ENCODE data around the gene AURKB.
"Not testable (repeated sequence)": the region's sequence is repeated elsewhere in the genome, so short reads cannot be mapped to it uniquely, and the experiment has no call there.

Gene AURKB

DNA sequence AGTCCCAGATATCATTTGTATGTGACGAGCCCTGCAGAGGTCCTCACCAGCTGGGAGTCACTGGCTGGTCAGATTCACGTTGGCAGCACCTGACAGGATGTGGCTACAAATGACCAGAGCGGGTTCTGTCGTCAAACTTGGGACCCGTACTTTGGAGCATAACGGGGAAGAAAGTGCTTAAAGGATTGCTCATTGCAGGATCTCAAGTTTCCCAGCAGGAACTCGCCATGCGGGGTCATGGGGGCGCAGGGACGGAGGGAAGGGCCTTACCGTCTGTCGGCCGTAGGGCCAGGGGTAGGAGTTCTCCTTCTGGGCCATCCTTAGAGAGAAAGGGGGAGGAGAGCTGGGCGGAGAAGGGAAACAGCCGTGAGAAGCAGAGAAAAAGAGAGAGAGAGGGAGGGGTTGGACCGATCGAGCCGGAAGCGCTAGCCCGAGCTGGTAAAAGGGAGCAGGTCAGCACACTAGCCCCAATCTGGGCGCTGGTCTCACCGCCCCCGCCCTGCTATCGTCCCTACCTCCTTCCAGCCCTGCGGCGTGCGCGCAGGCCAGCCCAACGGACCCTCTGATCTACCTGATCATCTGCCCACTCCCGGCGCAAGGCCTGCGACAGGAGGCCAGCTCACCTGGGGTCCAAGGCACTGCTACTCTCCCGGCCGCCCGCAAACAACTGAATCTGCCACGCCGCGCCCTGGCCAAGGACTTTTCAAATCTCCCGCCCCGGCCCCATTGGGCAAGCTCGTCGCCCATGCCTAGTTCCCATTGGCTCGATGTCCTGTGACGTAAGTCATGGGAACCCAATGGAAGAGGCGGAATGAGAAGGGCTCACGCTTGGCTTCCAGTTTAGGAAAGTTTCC lies at the start of gene AURKB:
Gene AURKB, minus strand, starts transcription at position 669 of the 854 bp plus-strand sequence. Its CDS starts 351 bp downstream, at position 318.
- DNase-seq (ENCODE audit: low spot score): peak; percentile 91

- no peak for DNase-seq (ENCODE audit: low spot score)
Measured at GRCh38 chr17:8257801-8258200, 47.4 kb upstream of the AURKB start.

DNA sequence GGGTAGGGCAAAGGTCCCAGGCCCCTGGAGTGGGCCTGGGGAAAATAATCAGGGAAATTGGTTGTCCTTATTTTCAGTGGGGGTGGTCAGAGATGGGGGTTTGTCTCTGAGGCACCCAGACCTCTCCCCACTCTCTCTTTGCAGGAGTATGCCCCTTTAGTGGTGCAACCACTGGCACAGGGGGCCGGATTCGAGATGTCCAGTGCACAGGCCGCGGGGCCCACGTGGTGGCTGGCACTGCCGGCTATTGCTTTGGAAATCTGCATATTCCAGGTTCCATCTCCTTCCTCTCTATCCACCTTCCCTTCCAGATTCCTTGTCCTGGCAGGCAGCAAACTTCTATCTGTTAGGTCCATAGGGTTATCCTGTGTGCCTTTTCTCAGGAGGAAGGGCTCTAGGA lies 46.3 kb upstream of the AURKB start:
- no peak for DNase-seq (ENCODE audit: low spot score)

GRCh38 chr17:8256291-8256690 lies 45.9 kb upstream of the AURKB start:
- DNase-seq (ENCODE audit: low spot score): no peak

- DNase-seq (ENCODE audit: low spot score): no peak
Measured at GRCh38 chr17:8255499-8255898, 45.1 kb upstream of the AURKB start.

DNA sequence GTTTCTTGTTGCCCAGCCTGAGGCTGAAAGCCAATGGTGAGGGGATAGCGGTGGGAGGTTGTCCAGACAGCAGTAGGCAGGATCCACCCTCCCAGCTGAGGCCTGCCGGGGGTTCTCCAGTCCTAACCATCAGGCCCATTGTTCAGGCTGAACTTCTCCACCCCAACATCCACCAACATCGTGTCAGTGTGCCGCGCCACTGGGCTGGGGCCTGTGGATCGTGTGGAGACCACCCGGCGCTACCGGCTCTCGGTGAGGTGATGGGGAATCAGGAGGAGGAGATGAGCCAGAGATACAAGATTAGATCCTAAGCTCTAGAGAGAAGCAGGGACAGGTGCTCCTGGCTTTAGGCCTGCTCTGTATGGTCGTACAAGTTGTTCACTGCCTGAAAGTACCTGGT lies 44.5 kb upstream of the AURKB start:
- no peak for DNase-seq (ENCODE audit: low spot score)

- DNase-seq (ENCODE audit: low spot score): no peak
Measured at GRCh38 chr17:8253801-8254200, 43.4 kb upstream of the AURKB start.

- DNase-seq (ENCODE audit: low spot score): not testable (repeated sequence)
Measured at GRCh38 chr17:8251411-8251810, 41.0 kb upstream of the AURKB start.

DNA sequence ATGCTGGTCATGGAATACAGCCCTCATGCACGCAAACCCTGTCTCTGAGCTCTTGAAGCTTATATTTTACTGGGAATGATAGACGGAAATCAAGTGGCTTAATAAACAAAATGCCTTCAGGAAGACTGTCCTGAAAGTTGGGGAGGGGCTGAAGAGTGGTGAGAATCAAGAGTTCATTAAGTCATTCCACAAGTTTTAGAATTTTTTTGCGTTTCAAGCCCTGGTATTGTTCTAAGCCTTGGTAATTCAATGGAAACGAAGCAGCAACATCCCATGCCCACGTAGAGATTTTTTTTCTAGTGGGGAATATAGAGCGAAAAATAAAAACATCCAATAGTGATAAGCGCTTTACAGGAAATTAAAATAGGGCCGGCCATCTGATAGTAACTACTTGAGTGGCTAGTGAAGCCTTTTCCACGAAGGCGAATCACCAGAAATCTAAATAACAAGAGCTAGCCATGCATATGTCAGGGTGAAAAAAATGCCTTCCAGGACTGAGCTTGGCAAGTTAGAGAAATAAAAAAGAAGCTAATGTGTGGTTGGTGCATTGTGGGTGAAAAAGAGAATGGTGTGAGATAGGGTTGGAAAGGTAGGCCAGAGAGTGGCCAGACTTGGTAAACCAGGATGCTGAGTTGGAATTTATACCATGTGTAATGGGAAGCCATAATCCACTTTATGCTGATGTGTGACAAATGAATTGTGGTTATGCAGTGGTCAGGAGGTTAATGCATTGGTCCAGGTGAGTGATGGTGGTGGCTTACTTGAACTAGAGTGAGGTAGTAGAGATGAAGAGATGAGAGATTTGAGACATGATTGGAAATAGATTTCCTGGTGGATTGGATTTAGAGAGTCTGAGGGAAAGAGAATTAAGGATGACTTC lies 39.5 kb upstream of the AURKB start:
- DNase-seq (ENCODE audit: low spot score): peak; percentile 14

GRCh38 chr17:8248751-8249607 lies 38.6 kb upstream of the AURKB start, which contains the start of gene PFAS:
TSS of gene PFAS (plus strand) at chr17:8249289. CDS start at chr17:8253938, 4,649 bp downstream.
- DNase-seq (ENCODE audit: low spot score): peak; percentile 93

GRCh38 chr17:8244768-8245167 lies 34.4 kb upstream of the AURKB start:
- DNase-seq (ENCODE audit: low spot score): no peak

DNA sequence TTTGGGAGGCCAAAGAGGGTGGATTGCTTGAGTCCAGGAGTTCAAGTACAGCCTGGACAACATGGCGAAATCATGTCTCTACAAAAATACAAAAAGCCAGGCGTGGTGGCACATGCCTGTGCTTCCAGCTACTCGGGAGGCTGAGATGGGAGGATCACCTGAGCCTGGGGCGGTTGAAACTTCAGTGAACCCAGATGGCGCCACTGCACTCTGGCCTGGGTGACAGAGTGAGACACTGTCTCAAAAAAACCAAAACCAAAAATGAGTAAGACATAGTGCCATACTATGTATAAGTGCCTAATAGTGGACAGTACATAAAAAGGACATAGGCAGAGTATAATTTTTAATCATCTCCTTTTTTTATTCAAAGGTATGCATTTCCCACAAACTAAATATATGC lies 33.5 kb upstream of the AURKB start:
- peak; percentile 14 for DNase-seq (ENCODE audit: low spot score)

- no peak for DNase-seq (ENCODE audit: low spot score)
Measured at GRCh38 chr17:8237886-8238285, 27.5 kb upstream of the AURKB start.

DNA sequence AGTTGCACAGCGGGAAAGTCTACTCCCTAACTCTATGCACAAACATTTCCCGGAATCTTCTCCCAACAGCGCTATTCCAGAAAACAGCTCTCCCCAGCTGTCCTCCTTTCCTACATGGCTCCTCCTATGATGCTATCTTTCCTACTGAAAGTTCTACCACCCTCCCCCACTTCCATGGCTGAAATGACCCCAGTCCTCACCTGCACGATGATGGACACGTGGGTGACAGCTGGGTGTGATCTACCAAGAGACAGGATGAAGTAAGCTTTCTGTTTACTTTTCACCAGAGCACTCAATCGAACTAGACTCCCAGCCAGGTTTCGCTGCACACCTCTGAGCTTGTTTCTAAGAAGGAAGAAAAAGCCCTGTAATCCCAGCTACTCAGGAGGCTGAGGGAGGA lies 26.8 kb upstream of the AURKB start:
- DNase-seq (ENCODE audit: low spot score): no peak

GRCh38 chr17:8235676-8236075 lies 25.3 kb upstream of the AURKB start:
- no peak for DNase-seq (ENCODE audit: low spot score)

GRCh38 chr17:8234361-8235270 lies 24.2 kb upstream of the AURKB start:
- no peak for DNase-seq (ENCODE audit: low spot score)

- DNase-seq (ENCODE audit: low spot score): no peak
Measured at GRCh38 chr17:8231701-8232100, 21.3 kb upstream of the AURKB start.

GRCh38 chr17:8227238-8227581 lies 16.8 kb upstream of the AURKB start:
- no peak for DNase-seq (ENCODE audit: low spot score)

DNA sequence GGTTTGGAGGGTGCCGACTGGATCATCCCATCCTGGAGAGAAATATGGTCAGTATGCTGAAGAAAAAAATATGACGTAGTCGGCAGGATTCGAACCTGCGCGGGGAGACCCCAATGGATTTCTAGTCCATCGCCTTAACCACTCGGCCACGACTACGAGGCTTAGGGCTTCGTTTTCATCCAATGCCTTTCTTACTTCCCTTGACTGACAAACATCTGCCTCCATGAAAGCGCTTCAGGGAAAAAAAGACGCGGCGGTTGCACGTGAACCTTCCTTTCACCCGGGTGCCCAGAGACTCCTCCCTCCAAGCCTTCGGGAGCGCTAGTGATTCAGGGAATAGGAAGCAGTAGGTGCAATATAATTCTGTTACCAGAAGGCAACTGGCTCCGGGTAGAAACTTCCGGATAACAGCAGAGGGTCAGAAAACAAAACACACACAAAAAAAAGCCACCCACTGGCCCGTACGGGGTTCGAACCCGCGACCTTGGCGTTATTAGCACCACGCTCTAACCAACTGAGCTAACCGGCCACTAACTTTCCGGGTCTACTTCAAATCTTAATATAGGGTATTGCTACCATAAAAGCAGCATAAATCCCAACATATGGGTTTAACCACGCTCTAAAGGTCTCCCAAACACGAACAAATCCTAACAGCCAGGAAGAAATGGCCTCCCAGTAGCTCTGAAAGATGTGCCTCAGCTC lies 16.3 kb upstream of the AURKB start:
- no peak for DNase-seq (ENCODE audit: low spot score)

- peak; percentile 11 for DNase-seq (ENCODE audit: low spot score)
Measured at GRCh38 chr17:8225813-8226535, 15.6 kb upstream of the AURKB start.
